H9 (cell line): ENCODE measurements around the gene SATB2. TPM values are rescaled to one million over a fixed set of nuclear protein-coding genes. Genes with fewer than 3 reads are reported as not detected.

Experiments used
- DNase-seq: peaks from one replicate; pipeline ENCODE4 v3.0.0-alpha.2; 2017
- H2AFZ ChIP-seq: one replicate; pipeline ENCODE4 v1.6.1; 2013; ENCODE audit warnings: mild to moderate bottlenecking, low read length, control low read depth, moderate library complexity
- H2AK5ac ChIP-seq: 2 replicates; pipeline ENCODE4 v1.6.1; 2013; ENCODE audit warnings: low read length, control low read depth, mixed read lengths; ENCODE audit not compliant: insufficient read length
- H2BK120ac ChIP-seq: one replicate; pipeline ENCODE4 v1.6.1; 2013; ENCODE audit warnings: low read depth, mild to moderate bottlenecking, low read length, control low read depth, inconsistent platforms; ENCODE audit not compliant: poor library complexity, severe bottlenecking
- H2BK12ac ChIP-seq: 2 replicates; pipeline ENCODE4 v1.6.1; 2013; ENCODE audit warnings: low read length, control low read depth, mixed read lengths, low read depth; ENCODE audit not compliant: insufficient read length
- H2BK15ac ChIP-seq: 2 replicates; pipeline ENCODE4 v1.6.1; 2013; ENCODE audit warnings: low read depth, low read length, control low read depth
- H2BK20ac ChIP-seq: one replicate; pipeline ENCODE4 v1.6.1; 2013; ENCODE audit warnings: low read depth, mild to moderate bottlenecking, low read length, control low read depth, inconsistent platforms; ENCODE audit not compliant: poor library complexity, severe bottlenecking
- H2BK5ac ChIP-seq: 2 replicates; pipeline ENCODE4 v1.6.1; 2013; ENCODE audit warnings: low read length, control low read depth, mixed read lengths; ENCODE audit not compliant: insufficient read length
- H3K14ac ChIP-seq: 2 replicates; pipeline ENCODE4 v1.6.1; 2013; ENCODE audit warnings: low read length, control low read depth; ENCODE audit not compliant: insufficient read depth
- H3K18ac ChIP-seq: 2 replicates; pipeline ENCODE4 v1.6.1; 2013; ENCODE audit warnings: low read depth, mild to moderate bottlenecking, mixed read lengths, low read length, control low read depth; ENCODE audit not compliant: insufficient read length
- H3K23ac ChIP-seq: 2 replicates; pipeline ENCODE4 v1.6.1; 2013; ENCODE audit warnings: low read length, control low read depth, mixed read lengths, low read depth; ENCODE audit not compliant: insufficient read length
- H3K23me2 ChIP-seq: 2 replicates; pipeline ENCODE4 v1.6.1; 2013; ENCODE audit warnings: low read depth, mild to moderate bottlenecking, mixed read lengths, low read length, control low read depth; ENCODE audit not compliant: insufficient read length, poor library complexity, severe bottlenecking
- H3K27ac ChIP-seq: 2 replicates; pipeline ENCODE4 v1.5.1; 2013; ENCODE audit warnings: low read length, control low read depth, mixed read lengths, low read depth; ENCODE audit not compliant: insufficient read length
- H3K27me3 ChIP-seq: 2 replicates; pipeline ENCODE4 v1.6.1; 2013; ENCODE audit warnings: low read length, control low read depth, inconsistent platforms; ENCODE audit not compliant: insufficient read depth
- H3K4ac ChIP-seq: 2 replicates; pipeline ENCODE4 v1.6.1; 2013; ENCODE audit warnings: low read depth, mild to moderate bottlenecking, control low read depth, inconsistent platforms, low read length, moderate library complexity
- H3K4me1 ChIP-seq: 2 replicates; pipeline ENCODE4 v1.6.1; 2013; ENCODE audit warnings: low read length, control low read depth, inconsistent platforms; ENCODE audit not compliant: insufficient read depth
- H3K4me2 ChIP-seq: 2 replicates; pipeline ENCODE4 v1.6.1; 2013; ENCODE audit warnings: low read length, control low read depth, mixed read lengths; ENCODE audit not compliant: insufficient read length, insufficient read depth
- H3K56ac ChIP-seq: 2 replicates; pipeline ENCODE4 v1.6.1; 2013; ENCODE audit warnings: low read depth, mild to moderate bottlenecking, mixed read lengths, low read length, control low read depth; ENCODE audit not compliant: insufficient read length
- H3K79me1 ChIP-seq: 2 replicates; pipeline ENCODE4 v1.6.1; 2013; ENCODE audit warnings: low read depth, mild to moderate bottlenecking, moderate library complexity, low read length, control low read depth, inconsistent platforms; ENCODE audit not compliant: insufficient read depth, poor library complexity, severe bottlenecking
- H3K79me2 ChIP-seq: 2 replicates; pipeline ENCODE4 v1.6.1; 2013; ENCODE audit warnings: low read length, control low read depth, inconsistent platforms; ENCODE audit not compliant: insufficient read depth
- H3K9ac ChIP-seq: 2 replicates; pipeline ENCODE4 v1.6.1; 2013; ENCODE audit warnings: low read length, control low read depth, mixed read lengths; ENCODE audit not compliant: insufficient read length; ENCODE audit errors: extremely low read depth
- H3K9me3 ChIP-seq: one replicate; pipeline ENCODE4 v1.6.1; 2013; ENCODE audit warnings: low read depth, low read length, inconsistent platforms; ENCODE audit not compliant: control insufficient read depth
- H3T11ph ChIP-seq: one replicate; pipeline ENCODE4 v1.6.1; 2013; ENCODE audit warnings: mild to moderate bottlenecking, low read length, control low read depth, inconsistent platforms
- H4K20me1 ChIP-seq: one replicate; pipeline ENCODE4 v1.6.1; 2013; ENCODE audit not compliant: control insufficient read depth, insufficient read length, insufficient read depth
- H4K5ac ChIP-seq: 2 replicates; pipeline ENCODE4 v1.6.1; 2013; ENCODE audit warnings: low read depth, mild to moderate bottlenecking, mixed read lengths, low read length, control low read depth; ENCODE audit not compliant: insufficient read length
- H4K8ac ChIP-seq: replicated peaks from 2 replicates; pipeline ENCODE4 v1.6.1; 2013; ENCODE audit warnings: low read length, control low read depth, mixed read lengths, low read depth; ENCODE audit not compliant: insufficient read length
- H4K91ac ChIP-seq: 2 replicates; pipeline ENCODE4 v1.6.1; 2013; ENCODE audit warnings: low read depth, mild to moderate bottlenecking, moderate library complexity, mixed read lengths, low read length, control low read depth; ENCODE audit not compliant: insufficient read length
- H3K27ac Mint-ChIP-seq, 3 experiments: 2 replicates in 2 of 3; 3 replicates in 1 of 3; pipeline ENCODE4 v1.8.0; 2020 to 2021; ENCODE audit warnings: mixed read lengths in 3 of 3, mild to moderate bottlenecking in 1 of 3, moderate library complexity in 1 of 3
- H3K27me3 Mint-ChIP-seq: 2 replicates; pipeline ENCODE4 v1.8.0; 2021; ENCODE audit warnings: low read depth, mild to moderate bottlenecking, moderate library complexity, mixed read lengths
- H3K36me3 Mint-ChIP-seq, 3 experiments: 2 replicates in 2 of 3; 3 replicates in 1 of 3; pipeline ENCODE4 v1.8.0; 2020 to 2021; ENCODE audit warnings: low read depth in 3 of 3, mixed read lengths in 3 of 3; ENCODE audit not compliant: insufficient read depth in 1 of 3
- H3K4me1 Mint-ChIP-seq, 2 experiments: 2 replicates each; pipeline ENCODE4 v1.8.0; 2020; ENCODE audit warnings: mixed read lengths in 2 of 2
- H3K4me3 Mint-ChIP-seq, 2 experiments: 2 replicates in 1 of 2; 3 replicates in 1 of 2; pipeline ENCODE4 v1.8.0; 2020 to 2021; ENCODE audit warnings: mild to moderate bottlenecking in 2 of 2, mixed read lengths in 2 of 2, moderate library complexity in 1 of 2
- H3K9me3 Mint-ChIP-seq, 2 experiments: 2 replicates in 1 of 2; 3 replicates in 1 of 2; pipeline ENCODE4 v1.8.0; 2020; ENCODE audit warnings: mild to moderate bottlenecking in 2 of 2, mixed read lengths in 2 of 2, moderate library complexity in 1 of 2
- CTCF ChIP-seq: fragments of 200-600 bp; sonication (generic); conservative IDR thresholded peaks from 3 replicates; pipeline ENCODE4 v1.8.0; 2021; ENCODE audit warnings: antibody characterized with exemption, mild to moderate bottlenecking
- WGBS: extraction: QIAGEN DNeasy Blood & Tissue Kit; methylation state at CpG from one replicate; pipeline ENCODE4 v1.1.7; 2013; ENCODE audit warnings: missing lambda C conversion rate, low lambda C conversion rate, mixed read lengths; ENCODE audit not compliant: insufficient read length; ENCODE audit errors: extremely low coverage; 5-methylcytosine and 5-hydroxymethylcytosine counted together
- total RNA-seq: library from RNA; stranded (reverse); gene quantifications from 2 replicates; pipeline ENCODE4 v1.2.1, GENCODE V29; 2021

Gene SATB2
- total RNA-seq, 1 experiment from 2014 or later = 23.8 TPM

DNA sequence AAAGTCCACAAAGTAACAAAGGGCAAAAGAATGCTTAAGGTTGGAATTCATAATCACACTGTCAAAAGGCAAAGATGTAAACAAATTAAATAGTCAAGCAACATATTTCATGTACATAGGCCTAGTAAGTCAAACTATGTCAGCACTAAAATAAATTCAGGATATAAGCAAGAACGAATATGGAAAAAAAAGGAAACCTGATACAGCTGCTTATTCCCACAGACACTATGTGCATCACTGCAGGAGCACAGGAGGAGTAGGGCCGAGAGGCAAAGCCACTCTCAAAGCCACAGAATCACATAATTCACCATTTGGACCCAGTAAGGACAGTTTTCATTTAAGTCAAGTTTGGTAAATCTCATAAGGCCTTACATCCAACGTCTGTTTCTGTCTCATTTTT lies 116.6 kb downstream of the SATB2 start:
- no peaks in the 10 kb centered on the region for H3K4me1 ChIP-seq
- no peak overlapping the region for H2BK15ac ChIP-seq
- no peak overlapping the region for H2AK5ac ChIP-seq
- H4K5ac ChIP-seq = no peak overlapping the region
- H3K18ac ChIP-seq = no peak overlapping the region
- H3K23me2 ChIP-seq = no peaks in the 10 kb centered on the region
- H3K79me2 ChIP-seq = no peaks in the 10 kb centered on the region
- H3K27ac ChIP-seq = no peak overlapping the region
- H4K91ac ChIP-seq = no peak overlapping the region
- H3K9me3 ChIP-seq = no peaks in the 10 kb centered on the region
- H4K8ac ChIP-seq = no peak overlapping the region
- no CpG with 5 or more reads among the region's 3 CpGs for WGBS
- no peak overlapping the region for H2AFZ ChIP-seq
- H2BK12ac ChIP-seq = no peak overlapping the region
- H2BK120ac ChIP-seq = no peak overlapping the region
- no peaks in the 10 kb centered on the region for H4K20me1 ChIP-seq
- no peak overlapping the region for H3K27ac Mint-ChIP-seq
- no peak overlapping the region for H3K4me2 ChIP-seq
- H3K14ac ChIP-seq = no peak overlapping the region
- H2BK20ac ChIP-seq = no peak overlapping the region
- H2BK5ac ChIP-seq = no peak overlapping the region
- H3K27me3 ChIP-seq = no peaks in the 10 kb centered on the region
- H3K56ac ChIP-seq = no peak overlapping the region
- no peak overlapping the region for H3K4me3 Mint-ChIP-seq
- no peaks in the 10 kb centered on the region for H3K79me1 ChIP-seq
- H3K27me3 Mint-ChIP-seq = no peaks in the 10 kb centered on the region
- no peak for TF ChIP-seq CTCF
- H3K9me3 Mint-ChIP-seq = no peaks in the 10 kb centered on the region
- H3K36me3 Mint-ChIP-seq = peaks cover 0 to 5% (median 0%) of the 10 kb centered on the region in 3 experiments; a peak in 2 of 7 replicates
- H3K4me1 Mint-ChIP-seq = peaks cover 0 to 3% of the 10 kb centered on the region in 2 experiments; a peak in 2 of 4 replicates
- no peak for DNase-seq
- H3K4ac ChIP-seq = no peak overlapping the region
- no peak overlapping the region for H3T11ph ChIP-seq
- H3K23ac ChIP-seq = no peak overlapping the region
- no peak overlapping the region for H3K9ac ChIP-seq
